Muscle of arm (tissue), 12 donors: ENCODE results near the gene PKNOX2. TPM values are rescaled to one million over a fixed set of nuclear protein-coding genes. Genes with fewer than 3 reads are reported as not detected.

ENCODE experiments used
- DNase-seq: peaks from one replicate; pipeline ENCODE4 v3.0.0-alpha.2; 2013
- polyA plus RNA-seq, 12 donors: library from polyadenylated mRNA; unstranded; fragments of 120-200 nt; gene quantifications; one replicate each; pipeline ENCODE4 v1.2.1, GENCODE V29; 2013; ENCODE audit not compliant: insufficient read length in 12 of 12

The PKNOX2 gene
- polyA plus RNA-seq, 12 donors, result 18.8 to 53.6 (median 25.8) TPM; not detected in 1

DNA sequence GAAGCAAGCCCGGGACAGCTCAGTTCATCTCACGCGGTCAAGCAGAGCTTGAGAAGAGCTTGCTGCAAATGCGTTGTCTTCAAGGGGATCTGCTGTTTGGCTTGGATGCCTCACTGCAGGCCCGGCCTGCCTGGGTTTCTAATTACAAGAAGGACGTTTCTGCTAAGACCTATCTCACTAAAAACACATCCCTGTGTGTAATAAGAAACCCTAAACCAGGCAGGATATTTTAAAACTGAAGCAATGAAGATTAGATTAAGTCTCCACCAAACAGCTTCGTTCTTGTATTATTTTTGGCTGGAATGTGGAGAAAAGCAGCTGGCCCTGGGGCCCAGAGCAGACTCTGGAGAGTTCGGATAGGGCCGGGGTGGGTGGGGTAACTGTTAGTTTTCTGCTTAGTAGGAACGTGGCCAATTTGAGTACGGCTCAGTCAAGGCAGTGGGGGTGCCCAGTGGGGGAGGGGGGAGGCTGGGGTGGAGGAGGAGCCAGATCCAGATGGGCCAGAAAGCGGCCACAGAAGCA, 6.0 kb downstream of the PKNOX2 start:
- peak; percentile 74 for DNase-seq

DNA sequence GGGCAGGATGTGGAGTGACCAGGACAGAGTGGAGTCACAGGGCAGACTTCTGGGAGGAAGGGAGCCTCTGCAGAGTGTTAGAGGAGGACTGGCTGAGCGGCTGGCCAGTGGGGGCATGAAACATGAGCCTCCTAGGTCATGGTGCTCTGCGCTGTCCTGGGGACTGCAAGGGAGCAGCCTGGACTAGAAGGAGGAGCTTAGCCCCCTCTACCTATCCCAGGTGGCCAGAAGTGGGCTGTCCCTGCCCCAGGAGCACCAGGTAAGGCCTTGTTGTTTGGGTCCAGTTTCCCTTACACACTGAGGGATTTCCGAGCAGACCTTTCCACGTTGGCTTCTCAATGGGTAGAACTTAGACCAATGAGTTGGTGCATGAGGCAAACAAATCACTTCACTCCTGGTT, 7.4 kb downstream of the PKNOX2 start:
- DNase-seq, result no peak

DNA sequence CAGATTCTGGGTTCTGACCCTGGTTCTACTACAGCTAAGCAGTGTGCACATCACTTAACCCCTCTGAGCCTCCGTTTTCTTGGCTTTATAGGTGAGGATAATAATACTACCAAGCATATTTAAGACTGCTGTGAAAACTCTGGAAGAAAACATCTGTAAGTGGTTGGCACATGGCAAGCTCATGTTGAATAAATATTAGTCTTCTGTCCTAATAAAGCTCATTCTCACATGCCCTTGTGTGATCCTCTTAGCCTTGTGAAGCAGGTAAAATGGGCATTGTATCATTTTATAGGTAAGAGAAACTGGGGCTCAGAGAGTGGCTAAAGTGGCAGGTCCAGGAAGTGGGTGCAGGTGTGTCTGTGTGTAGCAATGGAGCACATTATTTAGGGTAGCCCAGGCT, 8.5 kb downstream of the PKNOX2 start:
- DNase-seq, result no peak

DNA sequence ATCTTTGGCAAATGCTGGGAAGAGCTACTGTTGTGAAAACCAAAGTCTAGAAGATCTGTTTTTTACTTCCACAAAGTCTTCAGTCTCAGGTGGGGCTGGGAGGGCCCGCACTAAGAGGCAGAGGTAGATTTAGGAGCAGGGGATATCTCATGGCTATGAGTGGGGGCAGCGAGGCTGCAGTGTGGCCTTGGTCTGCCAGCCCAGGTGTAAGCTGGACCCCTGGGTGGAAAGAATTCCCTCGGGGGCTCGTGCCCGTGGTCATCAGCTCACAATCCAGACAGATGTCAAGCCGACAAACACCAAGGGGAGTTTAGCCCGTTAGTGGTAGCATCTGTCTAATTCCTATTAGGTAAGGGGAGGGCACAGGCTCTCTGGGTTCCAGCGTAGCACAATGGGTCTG, 9.0 kb downstream of the PKNOX2 start:
- DNase-seq, result no peak

DNA sequence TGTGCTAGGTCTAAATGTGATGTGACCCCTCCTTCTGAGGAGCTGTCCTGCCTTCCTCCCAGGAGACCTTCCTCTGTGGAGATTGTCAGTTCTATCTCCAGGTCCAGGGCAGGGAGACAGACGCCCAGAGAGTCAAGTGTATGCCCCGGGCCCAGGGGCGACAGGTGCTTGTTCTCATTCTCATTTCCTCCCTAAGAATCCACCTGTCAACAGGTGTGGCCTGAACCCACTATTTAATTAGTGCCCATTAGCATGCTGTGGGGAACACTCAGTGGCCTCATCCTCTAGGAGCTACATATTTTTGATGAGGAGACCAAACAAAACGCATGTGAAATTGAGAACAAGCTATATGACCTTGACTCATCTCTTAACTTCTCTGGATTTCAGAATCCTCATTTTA, 9.5 kb downstream of the PKNOX2 start:
- no peak for DNase-seq

DNA sequence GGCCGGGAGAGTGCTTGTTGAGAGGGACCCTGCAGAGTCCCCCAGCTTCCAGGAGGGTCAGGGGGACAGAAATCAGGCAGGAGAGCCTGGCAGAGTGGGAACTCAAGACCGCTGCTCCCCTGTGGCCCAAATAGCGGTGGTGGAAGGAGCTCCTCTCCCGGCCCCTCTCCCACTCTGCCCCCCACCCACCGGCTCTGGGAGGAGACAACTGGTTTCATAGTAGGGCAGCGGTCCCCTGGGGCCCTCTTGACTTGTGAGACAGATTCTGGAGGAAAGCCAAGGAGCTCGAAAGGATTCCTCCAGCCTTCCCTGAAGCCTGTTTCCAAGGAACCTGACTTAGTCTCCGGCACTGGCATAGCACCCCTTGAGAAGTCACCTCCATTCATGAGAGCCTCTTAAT, 10.1 kb downstream of the PKNOX2 start:
- DNase-seq, result no peak

DNA sequence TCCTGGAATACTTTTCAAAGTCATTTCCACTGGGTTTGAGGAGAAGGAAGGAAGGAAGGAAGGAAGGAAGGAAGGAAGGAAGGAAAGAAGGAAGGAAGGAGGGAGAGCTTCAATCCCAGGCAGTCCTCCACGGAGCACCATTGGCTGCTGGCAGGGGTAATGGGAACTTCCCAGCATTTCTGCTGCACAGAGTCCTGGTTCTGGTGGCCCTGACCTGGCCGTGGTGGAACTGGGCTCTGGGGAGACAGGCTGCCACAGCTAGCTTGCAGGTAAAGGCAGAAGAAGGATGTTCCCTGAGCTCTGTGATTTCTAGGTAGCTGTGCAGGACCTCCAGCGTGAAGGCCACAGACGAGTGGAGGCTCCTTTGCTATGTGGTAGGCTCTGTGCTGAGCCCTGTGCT, 10.6 kb downstream of the PKNOX2 start:
- no peak for DNase-seq

DNA sequence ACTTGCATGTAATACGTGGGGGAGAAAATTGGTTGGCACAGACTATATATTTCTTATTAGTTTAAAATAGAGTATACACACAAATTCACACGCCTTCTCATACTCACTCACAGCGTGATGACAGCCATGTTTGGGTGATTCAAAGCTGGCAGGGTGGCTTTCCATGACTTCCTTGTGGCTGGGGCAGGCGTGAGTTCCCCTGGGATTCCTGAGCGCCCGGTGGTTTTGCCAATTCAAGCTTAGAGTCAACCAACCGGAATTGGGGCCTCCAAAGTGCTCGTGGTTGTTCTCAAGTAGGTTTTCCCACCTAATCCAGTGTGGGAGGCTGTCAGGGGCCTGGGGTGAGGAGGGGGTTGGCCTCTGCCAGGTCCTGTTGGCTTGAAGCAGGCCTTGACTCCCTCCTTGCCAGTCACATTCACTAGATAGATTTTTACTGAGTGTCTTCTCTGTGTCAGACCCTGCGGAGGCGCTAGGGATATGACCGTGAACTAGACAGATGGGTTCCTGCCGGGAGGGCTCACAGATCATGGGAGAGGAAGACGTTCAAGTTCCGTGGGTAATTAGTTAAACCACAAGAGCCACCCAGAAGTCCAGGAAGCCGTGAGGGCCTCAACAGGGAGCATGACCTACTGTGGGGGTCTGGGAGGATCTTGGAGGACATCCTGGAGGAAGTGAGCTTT, 11.5 kb downstream of the PKNOX2 start:
- DNase-seq, result no peak

DNA sequence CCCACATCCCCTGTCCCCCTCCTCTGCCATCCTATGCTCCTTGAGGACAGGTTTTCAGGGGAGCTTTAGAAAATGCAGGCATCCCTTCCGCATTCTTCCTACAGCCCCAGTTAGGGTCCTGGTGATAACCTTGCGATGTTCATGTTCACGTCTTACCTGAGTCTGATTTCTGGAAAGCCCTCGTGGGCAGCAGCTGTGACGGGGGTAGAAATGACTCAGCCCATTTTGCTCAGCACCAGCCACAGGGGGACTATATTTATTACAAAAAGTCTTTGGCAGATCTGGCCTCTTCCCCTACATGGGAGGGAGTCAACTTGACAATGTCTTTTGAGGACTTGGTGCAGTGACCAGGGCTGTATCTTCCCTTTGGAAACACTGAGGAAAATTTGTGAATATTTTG, 12.3 kb downstream of the PKNOX2 start:
- no peak for DNase-seq

DNA sequence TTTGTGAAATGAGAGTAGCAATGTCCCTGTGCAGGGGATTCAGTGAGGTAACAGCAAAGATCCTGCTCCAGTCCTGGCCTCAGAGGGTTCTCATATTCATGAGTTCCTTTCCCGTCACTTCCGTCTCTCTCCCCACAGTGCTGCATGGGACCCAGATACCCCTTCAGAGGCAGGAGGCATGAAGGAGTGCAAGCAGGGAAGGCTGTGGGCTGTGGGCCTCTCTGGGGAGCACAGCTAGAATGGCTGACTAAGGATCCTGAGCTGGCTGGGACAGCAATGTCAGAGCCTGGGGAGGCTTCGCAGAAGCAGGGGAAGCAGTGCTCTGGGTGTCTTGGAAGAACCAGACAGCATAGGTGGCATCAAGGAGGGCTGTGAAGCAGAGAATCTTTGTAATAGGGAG, 13.0 kb downstream of the PKNOX2 start:
- DNase-seq, result no peak

DNA sequence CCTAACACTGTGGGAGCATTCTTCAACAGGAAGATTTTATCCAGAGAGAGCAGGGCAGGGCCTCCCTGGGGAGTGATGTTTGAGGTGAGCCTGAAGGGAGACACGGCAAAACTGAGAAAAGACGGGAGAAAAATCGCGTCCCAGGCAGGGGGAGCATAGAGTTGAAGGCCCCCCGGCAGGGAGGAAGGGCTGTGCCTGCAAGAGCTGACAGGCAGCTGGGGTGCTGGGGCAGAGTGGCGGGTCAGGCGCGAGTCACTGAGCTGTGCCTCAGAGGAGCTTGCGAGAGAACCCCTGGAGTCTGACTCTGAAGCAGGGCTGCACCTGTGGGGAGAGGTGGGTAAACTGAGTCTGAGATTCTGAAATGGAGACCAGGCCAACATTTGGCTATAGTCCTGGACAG, 14.8 kb downstream of the PKNOX2 start:
- no peak for DNase-seq

DNA sequence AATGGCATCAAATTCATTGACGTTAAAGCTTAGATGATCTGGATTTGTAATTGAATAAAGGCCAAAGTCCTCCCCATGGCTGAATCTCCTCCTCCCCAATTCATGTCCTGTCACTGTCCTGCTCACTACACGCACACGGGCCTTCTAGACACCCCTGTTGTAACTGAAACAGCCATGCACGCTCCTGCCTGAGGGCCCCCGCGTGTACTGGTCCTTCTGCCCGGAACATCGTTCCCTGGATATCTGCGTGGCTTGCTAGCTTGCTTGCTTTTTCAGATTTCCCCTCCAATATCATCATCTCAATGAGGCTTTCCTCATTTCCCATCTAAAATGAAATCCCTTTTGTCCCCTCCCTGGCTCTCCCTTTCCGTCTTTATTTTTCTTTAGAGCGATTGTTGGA, 15.3 kb downstream of the PKNOX2 start:
- DNase-seq, result no peak

DNA sequence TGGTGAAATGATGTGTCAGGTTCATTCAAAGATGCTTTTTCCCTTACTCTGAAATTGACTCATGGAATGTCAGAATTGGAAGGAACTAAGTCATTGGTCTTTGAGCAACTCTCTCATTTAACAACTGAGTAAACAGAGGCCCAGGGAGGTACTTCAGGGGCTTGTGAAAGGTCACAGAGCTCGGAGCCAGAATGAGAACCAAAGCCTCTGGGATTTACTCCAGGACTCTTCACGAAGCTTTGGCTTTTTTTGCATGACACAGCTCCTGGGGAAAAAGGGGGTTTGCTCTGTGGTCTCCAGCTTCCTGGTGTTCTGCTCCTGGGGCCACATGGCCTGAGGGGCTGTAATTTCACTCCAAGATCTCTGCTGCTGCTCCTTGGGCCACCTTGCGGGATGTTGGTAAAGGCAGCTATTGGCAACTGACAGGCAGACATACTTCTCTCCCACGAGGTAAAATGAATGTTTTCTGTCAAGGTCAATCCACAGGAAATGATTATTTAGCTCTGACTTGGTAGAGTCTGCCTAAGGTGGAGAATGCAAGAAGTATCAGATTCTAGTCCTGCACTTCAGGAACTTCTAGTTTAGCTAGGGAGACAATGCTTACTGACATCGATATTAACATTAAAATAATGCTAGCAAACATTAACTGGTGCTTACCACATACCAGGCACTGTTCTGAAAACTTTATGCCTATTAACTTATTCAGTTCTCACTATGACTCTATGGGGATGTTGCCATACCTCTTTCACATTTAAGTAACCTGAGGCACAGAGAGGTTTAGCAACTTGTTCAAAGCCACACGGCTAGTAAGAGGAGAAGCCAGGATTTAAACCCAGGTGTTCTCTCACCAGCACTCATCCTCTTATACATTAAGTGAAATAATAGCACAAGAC, 16.1 kb downstream of the PKNOX2 start:
- no peak for DNase-seq

DNA sequence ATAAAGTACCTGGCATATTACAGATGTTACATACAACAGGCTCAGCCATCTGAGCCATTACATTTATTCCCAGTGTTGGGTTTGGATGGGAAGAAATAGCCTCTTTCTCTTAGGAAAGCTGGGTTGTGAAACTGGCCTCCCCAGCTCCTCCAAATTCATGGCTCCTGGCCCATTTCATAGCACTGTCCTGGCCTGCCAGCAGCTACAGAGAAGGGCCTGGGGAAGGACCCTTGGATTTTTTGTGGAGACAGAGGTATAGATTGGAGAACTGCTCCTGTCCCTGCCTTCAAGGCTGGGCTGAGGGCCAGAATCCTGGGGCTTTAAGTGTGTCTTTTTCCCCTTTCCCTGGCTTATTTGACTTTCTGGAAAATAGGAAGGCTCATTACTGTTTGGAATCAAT, 18.0 kb downstream of the PKNOX2 start:
- DNase-seq, result peak; percentile 24

DNA sequence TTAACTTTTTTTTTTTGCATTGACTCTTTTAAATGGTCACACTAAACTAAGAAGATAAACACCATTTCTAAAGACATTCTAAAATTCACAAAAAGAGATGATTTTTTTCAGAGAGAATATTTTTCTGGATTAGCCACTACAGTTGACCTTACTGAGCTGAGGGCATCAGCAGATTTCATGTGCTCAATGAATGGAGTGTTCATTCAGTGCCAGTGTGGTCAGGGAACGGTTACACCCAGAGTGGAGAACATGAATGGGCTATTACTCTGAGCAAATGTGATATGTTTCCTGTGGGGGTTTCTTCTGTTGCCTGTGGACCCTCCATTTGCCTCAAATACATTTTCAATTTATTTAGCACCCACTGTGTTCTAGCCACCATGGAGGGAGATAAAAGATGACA, 19.1 kb downstream of the PKNOX2 start:
- no peak for DNase-seq

DNA sequence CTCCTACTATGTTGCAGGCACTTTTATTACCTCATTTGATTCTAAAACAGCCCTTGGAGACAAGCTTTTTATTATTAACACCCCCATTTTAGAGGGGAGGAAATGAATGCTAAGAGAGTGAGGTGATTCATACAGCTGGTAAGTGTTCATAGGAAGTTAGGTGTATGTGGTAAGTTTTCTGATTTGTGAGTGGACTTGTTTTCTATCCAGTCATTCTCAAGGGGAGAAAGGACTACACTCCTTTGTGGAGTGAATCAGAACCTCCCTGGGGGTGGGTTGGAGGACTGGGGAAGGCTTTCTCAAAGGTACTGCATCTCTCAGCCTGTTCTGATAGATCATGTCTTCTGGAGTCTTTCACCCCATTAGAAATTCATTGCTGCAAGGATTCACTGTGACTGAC, 23.5 kb downstream of the PKNOX2 start:
- no peak for DNase-seq

DNA sequence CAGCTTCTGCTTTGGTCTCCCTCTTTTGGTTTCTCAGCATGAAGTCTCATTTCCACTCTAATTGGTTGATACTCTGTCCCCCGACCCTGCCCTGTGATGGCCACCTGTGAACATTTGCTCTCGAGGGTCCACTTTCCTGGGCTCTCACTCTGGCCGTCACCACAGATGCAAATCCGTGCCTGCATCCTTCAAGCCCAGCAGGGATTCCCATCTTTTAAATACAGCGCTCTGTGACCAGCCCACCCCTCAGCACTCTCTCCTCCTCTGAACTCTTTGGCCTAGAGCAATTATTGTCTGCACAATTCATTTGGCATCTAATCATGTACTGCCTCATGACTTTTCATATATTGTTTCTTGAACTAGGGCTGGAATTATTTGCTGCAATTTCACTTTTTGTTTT, 26.0 kb downstream of the PKNOX2 start:
- DNase-seq, result no peak

DNA sequence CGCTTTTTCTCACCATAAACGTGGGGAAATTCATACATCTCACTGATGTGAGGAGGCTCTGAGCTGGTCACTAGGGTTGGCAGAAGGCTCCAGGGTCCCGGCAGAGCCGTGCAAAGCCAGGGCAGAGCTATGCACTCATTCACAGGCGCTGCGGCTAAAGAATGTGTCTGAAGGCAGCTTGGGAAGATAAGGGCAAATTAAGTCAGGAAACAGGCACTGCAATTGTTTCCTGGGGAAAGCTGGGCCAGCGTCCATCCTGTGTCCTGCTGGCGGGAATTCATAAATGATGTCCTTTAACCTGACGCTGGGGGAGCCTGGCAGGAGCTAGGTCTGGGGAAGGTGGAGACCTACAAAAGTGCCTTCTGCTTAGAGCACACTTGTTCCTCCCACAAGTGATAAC, 27.6 kb downstream of the PKNOX2 start:
- no peak for DNase-seq

DNA sequence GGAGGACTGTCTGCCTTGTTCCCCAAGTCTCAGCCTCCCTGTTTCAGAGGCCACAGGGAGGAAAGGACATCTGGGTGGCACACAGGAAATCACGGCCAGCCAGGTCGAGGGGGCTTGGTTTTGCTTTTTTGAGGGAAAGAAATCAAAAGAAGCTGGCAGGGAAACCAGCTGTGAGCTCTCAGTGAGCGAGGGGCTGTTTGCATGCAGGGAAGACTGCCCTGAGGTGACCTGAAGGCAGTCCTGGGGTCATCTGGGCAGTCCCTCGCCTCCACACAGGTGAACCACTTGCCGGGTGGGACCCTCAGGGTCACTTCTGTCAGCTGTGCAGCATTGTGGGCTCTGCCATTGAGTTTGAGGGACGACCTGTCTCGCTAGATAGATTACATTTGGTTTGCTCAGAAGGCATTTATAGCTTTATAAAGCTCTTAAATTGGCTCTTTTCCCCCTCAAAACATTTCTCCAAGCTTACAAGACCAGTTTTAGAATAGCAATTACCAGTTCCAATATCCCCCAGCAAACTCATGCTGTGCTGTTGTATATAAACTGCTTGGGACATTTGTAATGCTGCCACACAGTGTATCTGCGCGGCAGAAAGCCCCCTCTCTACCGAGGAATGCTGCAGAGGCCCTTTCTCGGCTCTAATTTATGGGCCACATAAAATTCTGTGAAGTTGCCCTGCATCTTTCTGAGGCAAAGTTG, 28.3 kb downstream of the PKNOX2 start:
- DNase-seq, result no peak

DNA sequence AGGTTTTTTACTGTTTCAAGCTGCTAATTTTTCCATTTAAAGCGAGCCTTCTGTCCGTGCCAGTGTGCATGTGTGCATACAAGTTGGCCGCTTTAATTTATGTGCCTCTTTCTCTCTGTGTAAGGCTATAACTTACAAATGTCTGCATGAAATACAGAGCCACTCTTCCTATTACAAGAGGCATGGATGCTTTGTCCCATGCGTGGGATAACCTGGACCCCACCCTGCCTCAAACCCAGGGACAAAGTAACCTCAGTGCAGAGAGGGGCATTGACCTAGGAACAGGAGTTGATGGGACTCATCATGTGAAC, 28.8 kb downstream of the PKNOX2 start:
- no peak for DNase-seq

DNA sequence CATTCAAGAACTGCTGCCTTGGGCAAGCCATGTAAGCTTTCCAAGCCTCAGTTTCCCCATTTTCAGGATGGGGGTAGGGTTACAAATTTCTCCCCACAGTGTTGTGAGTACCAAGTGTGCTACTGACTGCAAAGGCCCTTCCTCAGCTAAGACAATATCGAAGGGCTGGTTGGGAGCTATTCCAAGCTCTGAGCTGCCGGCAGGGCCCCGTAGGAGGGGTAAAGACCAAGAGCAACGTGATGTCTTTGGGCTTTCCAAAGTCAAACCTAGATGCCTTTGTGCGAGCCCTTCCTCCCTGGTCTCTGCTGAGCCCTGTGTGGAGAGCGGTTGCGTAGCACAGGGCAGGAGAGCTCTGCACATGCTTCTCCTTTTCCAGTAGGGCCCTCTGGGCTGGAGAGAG, 29.3 kb downstream of the PKNOX2 start:
- no peak for DNase-seq

DNA sequence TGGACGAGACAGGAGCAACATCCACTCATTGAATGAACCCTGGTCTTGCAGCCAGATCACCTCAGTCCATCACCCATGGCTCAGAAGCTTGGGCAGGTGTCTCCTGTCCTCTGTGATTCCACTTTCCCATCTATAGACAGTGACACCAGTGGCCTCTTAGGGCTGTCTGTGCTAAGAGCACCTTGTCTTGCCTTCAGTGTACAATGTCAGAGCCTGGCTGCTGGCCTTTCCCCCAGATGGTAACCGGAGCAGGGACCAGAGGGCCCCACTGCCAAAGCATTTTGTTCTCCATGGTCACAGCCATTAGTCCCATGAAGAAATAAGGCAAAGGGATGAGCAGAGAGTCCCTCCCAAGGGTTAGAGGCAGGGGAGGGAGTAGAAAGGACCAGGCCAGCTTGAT, 35.4 kb downstream of the PKNOX2 start:
- DNase-seq, result no peak

DNA sequence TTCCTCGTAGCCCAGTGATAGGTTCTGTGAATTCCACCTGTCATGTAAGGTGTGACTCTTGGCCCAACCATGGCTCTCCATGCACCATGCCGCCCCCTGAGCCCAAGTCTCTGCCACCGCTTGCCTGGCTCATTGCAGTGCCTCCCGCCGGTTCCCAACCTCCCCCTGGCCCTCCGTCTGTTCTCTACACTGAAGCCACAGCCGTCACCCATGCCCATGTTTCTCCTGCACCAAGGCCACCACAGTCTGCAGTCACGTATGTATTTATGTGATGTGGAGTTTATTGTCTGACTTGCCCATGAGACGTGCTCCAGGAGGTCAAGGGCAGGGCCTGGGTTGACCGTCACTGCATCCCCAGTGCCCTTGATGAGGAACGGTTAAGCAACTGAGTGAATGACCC, 35.9 kb downstream of the PKNOX2 start:
- DNase-seq, result no peak
